Type B pancreatic cell (in vitro differentiated cells): Measurements from ENCODE around the gene DDX11. TPM values are rescaled to one million over a fixed set of nuclear protein-coding genes. Genes with fewer than 3 reads are reported as not detected.
"Not testable (repeated sequence)": the region's sequence is repeated elsewhere in the genome, so short reads cannot be mapped to it uniquely, and the experiment has no call there.

Experiments
- DNase-seq: peaks from one replicate; pipeline ENCODE4 v3.0.0; 2021; ENCODE audit warnings: mixed read lengths; ENCODE audit not compliant: unreplicated experiment; ENCODE audit errors: extremely low spot score
- H3K27ac Mint-ChIP-seq: 2 replicates; pipeline ENCODE4 v1.8.0; 2021; ENCODE audit warnings: mild to moderate bottlenecking, mixed read lengths
- H3K27me3 Mint-ChIP-seq: 2 replicates; pipeline ENCODE4 v1.8.0; 2021; ENCODE audit warnings: mixed read lengths
- H3K36me3 Mint-ChIP-seq: 2 replicates; pipeline ENCODE4 v1.8.0; 2021; ENCODE audit warnings: mixed read lengths
- H3K4me1 Mint-ChIP-seq: one replicate; pipeline ENCODE4 v1.8.0; 2021; ENCODE audit warnings: mixed read lengths; ENCODE audit not compliant: unreplicated experiment
- H3K4me3 Mint-ChIP-seq: 2 replicates; pipeline ENCODE4 v1.8.0; 2021; ENCODE audit warnings: mild to moderate bottlenecking, mixed read lengths
- H3K9me3 Mint-ChIP-seq: 2 replicates; pipeline ENCODE4 v1.8.0; 2021; ENCODE audit warnings: mixed read lengths
- CTCF ChIP-seq: fragments of 200-600 bp; sonication (generic); conservative IDR thresholded peaks from 2 replicates; pipeline ENCODE4 v1.5.0; 2021; ENCODE audit warnings: antibody characterized with exemption, mild to moderate bottlenecking
- total RNA-seq: library from RNA; stranded (reverse); gene quantifications from 2 replicates; pipeline ENCODE4 v1.2.1, GENCODE V29; 2021; ENCODE audit warnings: low replicate concordance

Gene DDX11
- total RNA-seq, 1 donor from 2014 or later: 144 TPM

DNA sequence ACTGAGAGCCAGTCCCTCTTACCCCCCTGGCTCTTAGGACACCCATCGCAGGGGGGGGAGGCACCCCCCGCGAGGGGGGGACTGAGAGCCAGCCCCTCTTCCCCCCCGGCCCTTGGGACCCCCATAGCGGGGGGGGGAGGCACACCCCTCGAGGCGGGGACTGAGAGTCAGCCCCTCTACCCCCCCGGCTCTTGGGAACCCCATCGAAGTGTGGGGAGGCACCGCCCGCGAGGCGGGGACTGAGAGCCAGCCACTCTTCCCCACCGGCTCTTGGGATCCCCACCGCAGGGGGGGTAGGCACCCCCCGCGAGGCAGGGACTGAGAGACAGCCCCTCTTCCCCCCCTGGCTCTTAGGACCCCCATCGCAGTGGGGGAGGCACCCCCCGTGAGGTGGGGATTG, 48.8 kb downstream of the DDX11 start:
- Mint-ChIP-seq H3K27me3 (peaks cover 18% of the 10 kb centered on the region), H3K4me3 (no peak overlapping the region)

GRCh38 chr12:31124158-31124557, 50.5 kb downstream of the DDX11 start:
- not testable (repeated sequence) for H3K4me3 Mint-ChIP-seq, H3K27ac Mint-ChIP-seq, H3K36me3 Mint-ChIP-seq, DNase-seq, H3K9me3 Mint-ChIP-seq, H3K4me1 Mint-ChIP-seq
- peaks cover 14% of the 10 kb centered on the region for H3K27me3 Mint-ChIP-seq

More for the DNA sequence above, 48.8 kb downstream of the DDX11 start:
- no peaks in the 10 kb centered on the region for H3K36me3 Mint-ChIP-seq
- TF ChIP-seq CTCF: no peak
- H3K4me1 Mint-ChIP-seq: no peaks in the 10 kb centered on the region
- no peaks in the 10 kb centered on the region for H3K9me3 Mint-ChIP-seq
- no peak overlapping the region for H3K27ac Mint-ChIP-seq
- DNase-seq: no peak

DNA sequence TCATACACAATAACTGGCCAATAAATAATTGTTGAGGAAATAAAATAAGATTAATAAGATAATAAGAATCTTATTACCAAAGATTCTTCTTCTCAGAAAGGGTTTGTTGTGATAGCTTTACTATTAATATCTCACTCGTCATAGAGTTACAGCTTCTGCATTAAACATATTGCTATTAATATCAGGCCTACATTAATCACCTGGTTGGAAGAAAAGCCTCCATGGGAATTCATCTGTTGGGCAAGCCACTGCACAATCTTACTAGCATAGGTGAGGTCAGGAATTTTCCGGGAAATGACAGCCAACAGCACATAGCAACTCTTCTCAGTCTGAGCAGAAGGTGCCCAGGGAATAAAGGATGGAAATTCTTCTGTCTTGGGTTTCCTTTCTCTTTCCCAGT, 51.5 kb downstream of the DDX11 start:
- not testable (repeated sequence) for H3K36me3 Mint-ChIP-seq, DNase-seq, H3K9me3 Mint-ChIP-seq, H3K27ac Mint-ChIP-seq, H3K4me3 Mint-ChIP-seq, H3K4me1 Mint-ChIP-seq
- peaks cover 14% of the 10 kb centered on the region for H3K27me3 Mint-ChIP-seq

- H3K4me3 Mint-ChIP-seq, H3K36me3 Mint-ChIP-seq, H3K9me3 Mint-ChIP-seq, H3K4me1 Mint-ChIP-seq, DNase-seq, H3K27ac Mint-ChIP-seq: not testable (repeated sequence)
- H3K27me3 Mint-ChIP-seq: peaks cover 14% of the 10 kb centered on the region
These were observed 53.7 kb downstream of the DDX11 start for GRCh38 chr12:31127209-31127848.

- H3K4me1 Mint-ChIP-seq, H3K36me3 Mint-ChIP-seq, DNase-seq, H3K9me3 Mint-ChIP-seq, H3K27me3 Mint-ChIP-seq, H3K27ac Mint-ChIP-seq, H3K4me3 Mint-ChIP-seq: not testable (repeated sequence)
These were observed 62.9 kb downstream of the DDX11 start for GRCh38 chr12:31136581-31136980.

- not testable (repeated sequence) for H3K27ac Mint-ChIP-seq, H3K27me3 Mint-ChIP-seq, H3K36me3 Mint-ChIP-seq, H3K4me3 Mint-ChIP-seq, H3K9me3 Mint-ChIP-seq, H3K4me1 Mint-ChIP-seq, DNase-seq
These were observed 71.1 kb downstream of the DDX11 start for GRCh38 chr12:31144768-31145167.

GRCh38 chr12:31145296-31145695, 71.6 kb downstream of the DDX11 start:
- not testable (repeated sequence) for H3K27me3 Mint-ChIP-seq, H3K9me3 Mint-ChIP-seq, H3K36me3 Mint-ChIP-seq, H3K4me1 Mint-ChIP-seq, DNase-seq, H3K4me3 Mint-ChIP-seq, H3K27ac Mint-ChIP-seq

DNA sequence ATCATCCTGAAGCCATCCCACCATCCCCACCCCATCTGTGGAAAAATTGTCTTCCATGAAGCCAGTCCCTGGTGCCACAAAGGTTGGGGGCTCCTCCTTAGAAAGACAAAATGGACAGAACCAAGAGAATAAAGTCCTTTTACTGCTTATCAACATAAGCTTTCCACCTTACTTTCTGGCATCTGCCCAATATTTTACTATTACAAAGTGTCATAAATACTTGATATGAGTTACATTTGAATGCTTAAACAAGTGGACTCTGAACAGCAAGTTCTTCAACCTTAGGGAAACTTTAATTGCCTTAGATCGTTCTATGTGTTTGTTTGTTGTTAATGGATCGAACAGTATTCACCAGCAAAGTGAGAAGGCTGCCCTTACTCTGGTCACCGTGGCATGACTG, 73.8 kb downstream of the DDX11 start:
- DNase-seq: not testable (repeated sequence)

DNA sequence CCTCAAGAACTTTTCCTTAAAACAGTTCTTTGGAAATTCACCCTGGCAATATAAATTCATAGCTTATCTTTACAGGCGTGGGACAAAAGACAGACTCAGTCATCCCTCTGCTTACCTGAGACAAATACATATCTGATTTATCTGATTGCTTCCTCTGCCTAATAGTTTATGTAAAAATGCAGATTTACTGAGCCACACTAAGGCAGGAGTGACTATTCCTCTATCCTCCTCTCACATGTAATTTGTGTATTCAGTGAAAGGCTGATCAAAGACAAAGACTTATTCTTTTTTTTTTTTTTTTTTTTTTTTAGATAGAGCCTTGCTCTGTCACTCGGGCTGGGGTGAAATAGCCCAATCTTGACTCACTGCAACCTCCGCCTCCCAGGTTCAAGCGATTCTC, 77.1 kb downstream of the DDX11 start:
- H3K27me3 Mint-ChIP-seq, H3K9me3 Mint-ChIP-seq, H3K36me3 Mint-ChIP-seq, DNase-seq, H3K27ac Mint-ChIP-seq, H3K4me1 Mint-ChIP-seq, H3K4me3 Mint-ChIP-seq: not testable (repeated sequence)

More for the DNA sequence above, 73.8 kb downstream of the DDX11 start:
- not testable (repeated sequence) for H3K4me1 Mint-ChIP-seq, H3K27me3 Mint-ChIP-seq, H3K4me3 Mint-ChIP-seq, H3K27ac Mint-ChIP-seq, H3K9me3 Mint-ChIP-seq, H3K36me3 Mint-ChIP-seq

Other genes starting within 250 kb of the DDX11 start
- gene TSPAN11, start 147.1 kb upstream of the DDX11 start, total RNA-seq: 9.5 and 52.3 TPM in 2 replicates